Bronchial epithelial cell (primary cell): ENCODE data around the gene NOD2. TPM values are rescaled to one million over a fixed set of nuclear protein-coding genes. Genes with fewer than 3 reads are reported as not detected.
A peak's percentile ranks its signal among the peaks of the same experiment; 100 is the strongest.

Experiments used
- DNase-seq: peaks from one replicate; pipeline ENCODE4 v3.0.0-alpha.2; 2010; ENCODE audit warnings: low read depth
- FAIRE-seq: peaks from 2 replicates; lab custom pipeline; 2011; peaks lifted over from hg19 to GRCh38; lab: Jason Lieb, UNC
- H3K27me3 ChIP-seq: 2 replicates; pipeline ENCODE4 v1.5.1; 2011; ENCODE audit warnings: low read length; ENCODE audit not compliant: control insufficient read depth, insufficient read depth
- H3K36me3 ChIP-seq: 2 replicates; pipeline ENCODE4 v1.5.1; 2011; ENCODE audit warnings: low read length; ENCODE audit not compliant: control insufficient read depth, insufficient read depth
- H3K4me3 ChIP-seq: 2 replicates; pipeline ENCODE4 v1.5.1; 2011; ENCODE audit warnings: mild to moderate bottlenecking, low read depth, low read length, control low read depth
- CTCF ChIP-seq: IDR thresholded peaks from 2 replicates; pipeline ENCODE4 v1.5.1; 2011; ENCODE audit warnings: mild to moderate bottlenecking, moderate library complexity, low read length, control low read depth, inconsistent platforms; ENCODE audit not compliant: insufficient read depth, severe bottlenecking
- total RNA-seq: library from RNA; depleted of rRNA; stranded (reverse); fragments of >200 nt; gene quantifications from 2 replicates; pipeline ENCODE4 v1.2.1, GENCODE V29; 2014

The NOD2 gene
- total RNA-seq, 1 donor from 2014 or later: 2.4 TPM

DNA sequence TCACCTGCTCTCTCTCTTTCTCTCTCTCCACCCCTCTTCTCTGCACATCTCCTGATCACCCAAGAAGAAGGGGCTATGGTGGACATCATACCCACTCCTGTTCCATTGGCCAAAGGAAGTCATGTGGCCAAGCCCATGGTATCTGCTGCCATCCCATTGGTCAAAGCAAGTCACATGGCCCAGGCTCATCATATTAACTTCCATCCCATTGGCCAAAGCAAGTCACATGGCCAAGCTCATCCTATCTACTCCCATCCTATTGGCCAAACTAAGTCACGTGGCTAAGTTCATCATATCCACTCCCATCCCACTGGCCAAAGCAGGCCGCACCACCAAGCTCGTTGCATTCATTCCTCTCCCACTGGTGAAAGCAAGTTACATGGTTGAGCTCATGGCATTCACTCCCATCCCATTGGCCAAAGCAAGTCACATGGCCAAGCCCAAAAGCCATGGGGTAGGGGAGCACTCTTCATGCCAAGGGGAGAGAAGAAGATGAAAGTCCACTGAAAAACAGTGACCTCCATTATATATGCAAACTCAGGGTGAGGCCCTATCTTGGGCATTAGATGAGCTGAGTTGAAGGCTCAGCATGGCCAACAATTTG lies 41.5 kb upstream of the NOD2 start:
- H3K36me3 ChIP-seq: no peaks in the 10 kb centered on the region
- no peak for TF ChIP-seq CTCF
- FAIRE-seq (peak; percentile 88), DNase-seq (no peak)
- no peak overlapping the region for H3K4me3 ChIP-seq
- no peaks in the 10 kb centered on the region for H3K27me3 ChIP-seq

DNA sequence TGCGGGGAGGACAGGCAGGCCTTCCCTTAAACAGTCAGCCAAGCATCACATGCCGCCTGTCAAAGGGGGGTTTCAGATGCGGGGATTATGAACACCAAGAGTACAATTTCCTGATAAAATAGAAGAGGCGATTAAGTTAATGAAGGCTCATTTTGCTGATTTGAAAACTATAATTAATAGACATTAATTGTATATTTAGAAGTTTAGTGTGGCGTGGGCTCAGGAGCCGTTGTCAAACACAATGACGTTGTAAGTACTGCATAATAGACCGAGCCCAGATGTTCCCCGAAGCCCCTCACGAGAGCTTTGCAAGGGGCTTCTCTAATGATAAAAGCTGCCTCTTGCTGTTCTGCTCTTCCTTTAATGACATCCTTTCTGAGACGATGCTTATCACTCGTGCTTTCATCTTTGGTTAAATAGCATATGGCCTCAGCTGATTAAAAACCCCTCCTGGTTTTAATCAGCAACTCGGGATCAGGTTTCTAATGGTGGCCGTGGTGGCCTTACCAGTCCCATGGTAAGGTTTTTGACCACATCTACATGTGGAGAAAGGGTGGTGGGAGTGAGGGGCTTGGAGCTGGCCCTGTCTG lies 40.5 kb upstream of the NOD2 start:
- Histone ChIP-seq H3K36me3 (no peaks in the 10 kb centered on the region), H3K27me3 (no peaks in the 10 kb centered on the region), H3K4me3 (no peak overlapping the region)
- FAIRE-seq (no peak), DNase-seq (no peak)
- TF ChIP-seq CTCF: no peak

GRCh38 chr16:50653633-50654519 lies 39.5 kb upstream of the NOD2 start:
- FAIRE-seq (peak; percentile 47), DNase-seq (no peak)
- Histone ChIP-seq H3K4me3 (no peak overlapping the region), H3K36me3 (no peaks in the 10 kb centered on the region), H3K27me3 (no peaks in the 10 kb centered on the region)
- no peak for TF ChIP-seq CTCF

DNA sequence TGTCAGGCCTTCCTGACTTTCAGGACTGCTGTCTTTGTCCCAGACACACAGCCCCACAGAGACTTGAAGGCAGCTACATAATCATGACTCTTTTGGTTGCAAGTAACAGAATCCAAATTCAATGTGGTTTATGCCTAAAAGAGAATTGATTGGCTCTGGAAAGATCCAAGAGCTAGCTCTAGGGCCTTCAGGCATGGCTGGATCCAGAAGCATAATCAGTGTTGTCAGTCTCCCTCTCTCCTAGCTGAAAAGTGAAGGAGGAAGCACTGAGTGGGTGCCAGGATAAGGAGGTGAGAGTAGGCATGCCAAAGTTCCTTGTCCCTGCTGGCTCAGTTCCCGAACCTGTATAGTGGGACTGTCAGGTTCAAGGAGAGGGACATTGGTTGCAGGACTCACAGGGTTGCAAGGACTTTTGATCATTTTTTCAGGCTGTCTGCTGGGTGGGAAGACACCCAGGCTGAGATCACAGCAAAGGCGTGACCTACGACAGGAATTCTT lies 37.8 kb upstream of the NOD2 start:
- FAIRE-seq: no peak

DNA sequence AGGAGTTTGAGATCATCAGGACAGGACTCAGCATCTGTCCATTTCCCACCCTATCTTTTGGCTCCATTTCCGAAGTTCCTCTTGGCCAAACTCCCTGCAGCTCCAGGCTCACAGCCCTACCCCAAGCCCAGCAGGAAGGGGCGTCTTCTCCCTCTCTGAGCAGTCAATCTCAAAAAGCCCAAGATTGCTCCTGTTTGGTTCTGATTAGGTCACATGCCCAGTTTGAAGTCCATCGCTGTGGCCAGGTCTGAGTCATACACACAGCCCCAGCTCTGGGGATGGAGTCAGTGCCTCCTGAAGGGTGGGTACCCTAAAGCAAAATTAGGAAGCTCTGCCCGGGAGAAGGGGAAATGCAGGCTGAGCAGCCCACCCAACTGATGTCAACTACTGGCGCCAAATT lies 36.2 kb upstream of the NOD2 start:
- H3K27me3 ChIP-seq: no peaks in the 10 kb centered on the region
- H3K36me3 ChIP-seq: no peaks in the 10 kb centered on the region
- FAIRE-seq (no peak), DNase-seq (no peak)
- no peak for TF ChIP-seq CTCF
- H3K4me3 ChIP-seq: no peak overlapping the region

More for the DNA sequence above, 37.8 kb upstream of the NOD2 start:
- no peaks in the 10 kb centered on the region for H3K27me3 ChIP-seq
- DNase-seq: no peak
- no peak for TF ChIP-seq CTCF
- H3K4me3 ChIP-seq: no peak overlapping the region
- no peaks in the 10 kb centered on the region for H3K36me3 ChIP-seq
